EL (cell line): ENCODE results near the gene KMT2A.
"Not testable (repeated sequence)": the region's sequence is repeated elsewhere in the genome, so short reads cannot be mapped to it uniquely, and the experiment has no call there.

Experiments used
- DNase-seq: peaks from one replicate; pipeline ENCODE4 v3.0.0-alpha.2; 2016

KMT2A gene

DNA sequence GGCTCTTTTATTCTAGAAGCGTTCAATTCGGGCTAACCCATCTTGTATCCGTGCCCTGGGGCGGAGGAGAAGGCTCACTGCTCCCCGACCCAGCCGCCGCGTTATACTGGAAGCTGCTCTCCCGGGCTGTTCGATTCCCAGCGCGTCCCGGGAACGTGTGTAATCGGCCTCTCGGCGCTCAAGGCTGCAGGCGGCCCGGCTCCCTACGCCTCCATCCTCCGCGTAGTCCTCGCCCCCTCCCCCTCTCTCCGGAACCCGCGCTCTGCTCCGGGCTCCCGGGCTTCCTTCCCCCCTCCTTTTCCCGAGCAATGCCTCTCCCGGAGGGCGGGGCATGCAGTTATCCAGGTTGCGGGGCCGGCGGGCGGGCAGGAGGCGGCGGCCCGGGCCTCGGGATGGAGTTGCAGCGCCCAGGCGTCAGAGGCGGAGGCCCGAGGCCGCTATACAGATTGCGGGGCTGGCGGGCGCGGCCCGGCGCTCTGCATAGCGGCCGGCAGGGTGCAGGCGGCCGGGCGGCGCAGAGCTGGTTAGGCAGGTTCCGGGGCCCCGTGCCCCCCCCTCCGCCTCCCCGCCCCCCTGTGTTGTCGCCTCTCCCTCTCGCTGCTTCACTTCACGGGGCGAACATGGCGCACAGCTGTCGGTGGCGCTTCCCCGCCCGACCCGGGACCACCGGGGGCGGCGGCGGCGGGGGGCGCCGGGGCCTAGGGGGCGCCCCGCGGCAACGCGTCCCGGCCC lies at the start of gene KMT2A:
KMT2A (plus strand) TSS at position 600 of the 732 bp plus-strand sequence; CDS start at position 621, 21 bp downstream.
- DNase-seq = peak; percentile 98

- DNase-seq = no peak
Measured at GRCh38 chr11:118396097-118396501, 40.2 kb upstream of the KMT2A start.

DNA sequence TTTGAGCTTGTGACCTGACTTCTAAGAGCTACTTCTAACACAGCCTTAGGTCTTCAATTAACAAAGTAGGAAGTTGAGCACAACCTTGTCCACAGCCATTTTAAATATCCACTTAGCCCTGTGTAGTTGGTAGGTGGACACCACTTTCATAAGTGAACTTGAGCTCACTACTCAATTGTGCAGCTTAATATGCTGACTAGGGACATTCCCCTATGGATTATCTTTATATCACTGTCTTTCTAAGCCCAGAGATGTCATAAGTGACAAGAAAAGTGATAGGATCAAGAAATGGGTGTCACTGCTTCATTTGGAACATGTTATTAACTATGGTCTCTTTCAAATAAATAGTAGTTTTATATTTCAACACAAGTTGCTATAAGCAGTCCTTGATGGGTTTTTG lies 38.8 kb upstream of the KMT2A start:
- no peak for DNase-seq

DNA sequence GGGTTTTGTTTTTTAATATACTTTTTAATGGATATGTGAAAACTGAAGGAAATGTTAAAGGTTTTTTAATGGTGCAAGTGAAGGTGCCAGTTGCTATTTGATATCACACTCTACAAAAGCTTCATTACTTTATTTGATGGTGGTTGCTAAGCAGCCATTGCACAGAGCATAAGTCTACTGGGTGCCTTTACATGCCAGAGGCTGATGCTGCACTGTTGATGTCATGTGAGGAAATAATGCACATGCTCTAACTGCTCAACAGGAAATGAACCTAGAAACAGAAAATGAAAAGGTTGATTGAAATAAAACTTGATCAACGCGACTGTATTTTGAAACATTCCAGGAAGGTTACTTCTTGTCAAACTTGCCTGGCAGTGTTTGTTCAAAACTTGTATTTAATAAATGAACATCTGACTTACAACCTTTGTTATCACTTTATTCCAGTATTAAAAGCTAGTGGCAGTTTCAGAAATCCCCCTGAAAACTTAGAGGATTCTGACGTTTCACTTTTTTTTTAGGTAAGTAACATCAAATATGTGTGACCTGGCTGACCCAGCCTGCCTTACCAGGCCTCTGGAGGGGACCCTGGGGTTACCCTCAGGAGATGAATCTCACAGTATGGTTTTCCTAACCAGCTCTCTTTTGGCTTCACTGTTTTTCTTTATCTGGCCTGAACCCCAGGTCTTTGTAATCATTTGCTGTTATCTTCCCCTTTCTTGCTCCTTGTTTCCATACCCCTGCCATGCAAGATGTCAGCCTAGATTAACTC lies 37.3 kb upstream of the KMT2A start:
- no peak for DNase-seq

DNA sequence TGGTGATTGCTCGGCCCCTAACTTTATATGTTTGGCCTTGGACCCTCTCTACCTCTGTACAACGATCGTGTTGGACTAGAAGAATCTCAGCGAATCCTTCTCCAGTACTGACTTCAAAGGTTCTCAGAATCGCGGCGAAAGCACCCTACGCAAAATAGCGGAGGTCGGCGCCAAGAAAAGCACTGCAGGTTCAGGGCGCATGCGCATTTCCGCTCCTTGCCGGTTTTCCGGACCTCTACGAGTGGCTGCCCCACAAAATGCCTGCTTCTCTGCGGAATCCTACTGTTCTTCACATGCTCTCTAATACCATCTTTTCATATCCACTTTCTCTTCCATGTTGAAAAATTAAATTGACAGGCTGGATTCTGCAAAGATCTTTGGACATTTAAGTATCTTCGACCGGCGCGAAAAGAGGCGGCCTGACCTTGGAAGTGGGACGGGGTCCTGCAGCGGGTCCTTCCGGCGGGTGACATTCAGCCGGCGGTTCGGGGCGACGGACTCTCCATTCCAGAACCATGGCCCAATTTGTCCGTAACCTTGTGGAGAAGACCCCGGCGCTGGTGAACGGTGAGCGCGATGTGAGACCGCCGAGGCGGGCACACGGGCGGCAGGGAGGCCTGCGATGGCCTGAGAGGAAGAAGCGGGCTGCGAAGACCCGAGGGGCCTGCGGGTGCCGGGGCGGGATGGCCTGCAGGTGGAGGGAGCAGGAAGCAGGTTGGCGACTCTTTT lies 35.0 kb upstream of the KMT2A start, which contains the start of gene ATP5MG:
ATP5MG (plus strand) TSS at position 456 of the 729 bp plus-strand sequence; CDS start at position 516, 60 bp downstream.
- DNase-seq = peak; percentile 90

DNA sequence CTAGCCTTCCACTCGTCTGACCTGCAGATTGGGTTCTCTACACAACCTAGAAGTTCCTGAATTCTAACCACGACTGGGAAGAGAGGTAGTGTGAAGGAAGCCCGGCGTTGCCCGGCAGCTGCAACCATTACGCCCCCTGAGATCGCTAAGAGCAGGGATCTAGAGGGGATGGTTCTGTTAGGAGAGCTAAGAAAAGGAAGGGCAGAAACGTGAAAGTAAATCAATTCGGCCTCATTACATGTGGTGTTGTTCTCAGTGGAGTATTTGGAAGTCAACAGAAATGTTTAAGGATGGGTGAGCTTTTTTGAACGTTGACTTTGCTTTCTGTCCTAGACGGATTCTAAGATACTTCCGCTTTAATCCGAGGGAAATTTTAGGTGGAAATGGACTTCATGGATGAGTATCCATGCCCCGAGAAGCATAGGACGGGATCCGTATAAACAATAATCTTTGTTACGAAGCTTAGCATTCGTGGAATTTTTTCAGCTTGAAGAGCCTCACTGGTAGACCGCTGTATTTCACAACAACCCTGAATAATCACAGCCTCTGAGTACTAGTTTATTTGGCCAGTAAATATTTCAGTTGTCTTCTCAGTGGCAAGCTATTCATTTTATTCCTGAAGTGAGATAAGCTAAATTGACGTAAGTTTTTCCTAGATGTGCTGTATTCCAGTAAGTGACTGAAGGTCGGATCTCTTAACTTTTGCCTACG lies 34.3 kb upstream of the KMT2A start:
- DNase-seq = peak; percentile 75

DNA sequence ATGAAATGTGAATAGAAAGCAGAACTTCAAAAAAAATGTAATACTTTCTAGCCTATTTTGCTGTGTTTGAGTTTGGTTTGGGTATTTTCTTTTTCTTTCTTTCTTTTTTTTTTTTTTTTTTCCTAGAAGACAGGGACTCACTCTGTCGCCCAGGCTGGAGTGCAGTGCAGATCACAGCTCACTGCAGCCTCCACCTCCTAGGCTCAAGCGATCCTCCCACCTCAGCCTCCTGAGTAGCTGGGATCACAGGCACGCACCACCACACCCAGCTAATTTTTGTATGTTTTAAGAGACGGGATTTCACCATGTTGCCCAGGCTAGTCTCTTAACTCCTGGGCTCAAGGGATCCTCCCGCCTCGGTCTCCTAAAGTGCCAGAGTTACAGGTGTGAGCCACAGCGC lies 33.7 kb upstream of the KMT2A start:
- not testable (repeated sequence) for DNase-seq

- DNase-seq = no peak
Measured at GRCh38 chr11:118406599-118407166, 29.6 kb upstream of the KMT2A start.

DNA sequence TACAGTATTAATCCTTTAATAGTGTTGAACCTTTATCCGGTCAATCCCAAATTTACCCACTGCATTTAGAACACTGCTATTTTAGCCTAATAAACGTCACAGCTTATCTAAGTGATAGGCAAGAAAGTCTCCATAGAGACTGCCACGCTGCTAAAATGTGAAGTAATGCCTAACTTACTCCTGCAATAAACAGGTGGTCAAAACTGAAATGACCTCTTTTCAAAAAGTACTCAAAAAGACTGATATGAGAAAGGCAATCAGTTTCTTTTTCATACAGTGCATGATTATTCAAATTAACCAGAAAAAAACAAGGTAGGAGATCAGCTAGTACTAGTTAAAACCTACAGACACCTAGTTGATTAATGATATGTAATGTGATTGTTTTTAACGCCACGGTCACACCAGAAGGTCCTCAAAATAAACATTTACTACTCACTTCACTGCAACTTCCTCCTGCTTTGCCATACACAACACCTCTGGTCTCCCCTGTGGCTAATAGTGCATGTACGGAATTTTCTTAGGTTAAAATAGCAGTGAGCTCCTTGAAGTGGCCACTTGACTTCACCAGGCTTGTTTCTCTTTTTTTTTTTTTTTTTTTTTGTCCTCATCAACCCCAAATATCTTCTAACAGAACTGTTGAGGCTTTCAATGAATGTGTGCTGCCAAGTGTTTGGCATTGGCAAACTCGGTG lies 26.1 kb upstream of the KMT2A start:
- no peak for DNase-seq

DNA sequence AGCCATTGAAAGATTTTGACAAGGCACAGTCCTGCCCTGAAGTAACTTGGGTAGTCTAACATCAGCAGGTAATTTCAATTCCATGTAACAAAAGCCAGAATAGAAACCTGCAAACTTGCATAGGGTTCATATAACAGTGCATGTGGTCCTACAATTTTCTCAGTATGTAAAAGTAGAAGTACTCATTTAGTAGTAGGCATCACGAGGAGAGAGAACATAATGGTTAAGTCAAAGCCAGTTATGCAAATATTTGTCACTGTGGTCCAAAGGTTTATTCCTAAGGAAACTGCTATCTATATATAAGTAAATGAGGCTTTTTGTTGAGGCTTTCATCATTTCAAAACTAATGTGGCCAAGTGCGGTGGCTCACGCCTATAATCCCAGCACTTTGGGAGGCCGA lies 24.8 kb upstream of the KMT2A start:
- no peak for DNase-seq

- DNase-seq = no peak
Measured at GRCh38 chr11:118412921-118413320, 23.4 kb upstream of the KMT2A start.

GRCh38 chr11:118415062-118415738 lies 21.1 kb upstream of the KMT2A start:
- DNase-seq = no peak

DNA sequence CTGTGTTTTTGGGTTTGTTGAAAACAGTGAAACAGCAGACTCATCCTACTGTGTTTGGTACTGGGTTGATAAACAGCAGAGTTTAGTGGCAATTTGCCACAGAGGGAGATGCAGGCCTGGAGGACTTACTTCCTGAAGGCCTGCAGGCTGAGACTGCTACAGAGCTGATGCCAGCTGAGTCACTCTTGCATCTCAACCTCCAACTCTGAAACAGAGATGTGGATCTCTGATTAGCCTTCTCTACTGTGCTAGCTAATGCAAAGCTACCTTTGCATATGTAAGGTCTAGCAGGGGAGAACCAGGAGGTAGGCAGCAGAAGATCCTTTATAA lies 20.6 kb upstream of the KMT2A start:
- peak; percentile 92 for DNase-seq

DNA sequence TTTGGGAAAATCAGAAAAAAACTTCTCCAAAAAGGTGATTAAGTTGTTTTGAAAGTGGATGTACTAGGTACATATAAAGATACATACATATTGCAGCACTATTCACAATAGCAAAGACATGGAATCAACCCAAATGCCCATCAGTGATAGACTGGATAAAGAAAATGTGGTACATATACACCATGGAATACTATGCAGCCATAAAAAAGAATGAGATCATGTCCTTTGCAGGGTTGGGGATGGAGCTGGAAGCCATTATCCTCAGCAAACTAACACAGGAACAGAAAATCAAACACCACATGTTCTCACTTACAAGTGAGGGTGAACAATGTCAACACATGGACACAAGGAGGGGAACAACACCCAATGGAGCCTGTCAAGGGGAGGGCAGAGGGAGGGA lies 19.4 kb upstream of the KMT2A start:
- not testable (repeated sequence) for DNase-seq

- DNase-seq = no peak
Measured at GRCh38 chr11:118417801-118418200, 18.5 kb upstream of the KMT2A start.

DNA sequence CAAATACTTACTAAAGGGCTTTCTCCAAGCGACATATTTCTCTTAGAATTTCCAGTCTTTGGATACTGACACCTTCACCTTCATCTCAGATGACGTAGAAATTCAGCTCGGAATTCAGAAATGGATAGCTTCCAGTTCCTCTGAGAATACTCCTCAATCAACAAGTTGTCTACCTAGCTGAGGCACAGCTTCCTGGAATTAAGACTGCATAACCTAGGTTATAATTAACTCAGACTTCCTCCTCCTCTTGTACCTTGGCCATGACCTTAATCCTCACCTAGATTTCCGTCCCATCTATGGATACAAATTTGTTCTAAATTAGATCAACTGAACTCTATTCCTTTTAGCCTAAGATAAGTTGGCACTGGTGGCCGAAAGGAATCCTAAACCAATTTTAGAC lies 17.5 kb upstream of the KMT2A start:
- no peak for DNase-seq

GRCh38 chr11:118427707-118428106 lies 8.6 kb upstream of the KMT2A start:
- DNase-seq = no peak

DNA sequence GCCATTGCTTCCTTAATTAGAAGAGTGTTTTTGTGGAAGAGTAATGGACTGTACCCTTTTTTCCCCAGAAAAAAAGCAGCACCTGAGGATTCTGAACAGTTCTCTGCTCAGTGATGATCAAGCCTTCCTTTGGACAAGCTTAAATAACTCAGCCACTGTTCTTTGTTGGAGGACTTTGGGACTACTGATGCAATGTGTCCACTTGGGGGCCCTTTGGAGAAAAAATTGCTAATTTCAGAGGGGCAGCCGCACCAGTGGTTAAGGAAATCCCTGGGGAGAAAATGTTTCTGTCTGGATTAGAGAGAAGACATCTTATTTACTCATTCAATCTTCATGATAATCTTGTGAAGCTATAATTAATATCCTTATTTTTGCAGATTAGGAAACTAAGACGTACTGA lies 5.3 kb upstream of the KMT2A start:
- no peak for DNase-seq

GRCh38 chr11:118434123-118434552 lies 2.2 kb upstream of the KMT2A start:
- no peak for DNase-seq

- DNase-seq = peak; percentile 34
Measured at GRCh38 chr11:118434553-118435289, 1.6 kb upstream of the KMT2A start.
